HepG2 (cell line): ENCODE data around the gene VPS52. TPM values are rescaled to one million over a fixed set of nuclear protein-coding genes. Genes with fewer than 3 reads are reported as not detected.

Experiments used
- ARID5B ChIP-seq: IDR thresholded peaks from 2 replicates; pipeline ENCODE4 v1.4.0; 2020; ENCODE audit warnings: mild to moderate bottlenecking, missing genetic modification reagents
- CBX5 ChIP-seq: sonication (generic); formaldehyde crosslinking; IDR thresholded peaks from 2 replicates; pipeline ENCODE4 v1.4.0; 2020; ENCODE audit warnings: missing genetic modification reagents, borderline replicate concordance
- FOXA3 ChIP-seq: IDR thresholded peaks from 2 replicates; pipeline ENCODE4 v1.6.1; 2016; ENCODE audit warnings: missing genetic modification reagents, missing compliant biosample characterization
- NFE2 ChIP-seq: sonication (generic); formaldehyde crosslinking; IDR thresholded peaks from 2 replicates; pipeline ENCODE4 v1.4.0; 2020; ENCODE audit warnings: missing genetic modification reagents
- NFIC ChIP-seq: IDR thresholded peaks from 2 replicates; pipeline ENCODE4 v1.6.1; 2012; ENCODE audit warnings: mild to moderate bottlenecking, low read length, inconsistent platforms
- NR2F1 ChIP-seq, 2 experiments: fragments of 450-650 bp in 1 of 2; formaldehyde crosslinking in 1 of 2; IDR thresholded peaks; 2 replicates each; pipeline versions ENCODE4 v1.5.0 to v1.6.1; 2016 to 2020; ENCODE audit warnings: mild to moderate bottlenecking in 1 of 2, missing compliant biosample characterization in 1 of 2, missing genetic modification reagents in 1 of 2, moderate library complexity in 1 of 2
- PHF20 ChIP-seq: sonication (generic); formaldehyde crosslinking; IDR thresholded peaks from 2 replicates; pipeline ENCODE4 v1.5.0; 2020; ENCODE audit warnings: mild to moderate bottlenecking, missing genetic modification reagents
- POLR2AphosphoS2 ChIP-seq: IDR thresholded peaks from 2 replicates; pipeline ENCODE4 v1.6.1; 2011; ENCODE audit warnings: low read depth, low read length, improper control_type of control experiment
- SOX6 ChIP-seq, 2 experiments: fragments of 450-650 bp in 1 of 2; sonication (generic) in 1 of 2; formaldehyde crosslinking in 1 of 2; IDR thresholded peaks; 2 replicates each; pipeline versions ENCODE4 v1.4.0 to v1.6.1; 2017 to 2020; ENCODE audit warnings: antibody characterized with exemption in 1 of 2, mild to moderate bottlenecking in 1 of 2, missing genetic modification reagents in 1 of 2
- TBX2 ChIP-seq: sonication (generic); formaldehyde crosslinking; IDR thresholded peaks from 2 replicates; pipeline ENCODE4 v1.5.0; 2020; ENCODE audit warnings: missing genetic modification reagents, mild to moderate bottlenecking, borderline replicate concordance
- THAP8 ChIP-seq: sonication (generic); formaldehyde crosslinking; IDR thresholded peaks from 2 replicates; pipeline ENCODE4 v1.5.1; 2020; ENCODE audit warnings: missing genetic modification reagents, mild to moderate bottlenecking, borderline replicate concordance
- THYN1 ChIP-seq: sonication (generic); formaldehyde crosslinking; IDR thresholded peaks from 2 replicates; pipeline ENCODE4 v1.8.1; 2023; ENCODE audit warnings: low read depth, mild to moderate bottlenecking, moderate library complexity, missing genetic modification reagents, borderline replicate concordance
- ZNF207 ChIP-seq: fragments of 450-650 bp; IDR thresholded peaks from 2 replicates; pipeline ENCODE4 v1.6.1; 2016; ENCODE audit warnings: antibody characterized with exemption, borderline replicate concordance
- ZNF263 ChIP-seq: sonication (generic); formaldehyde crosslinking; IDR thresholded peaks from 2 replicates; pipeline ENCODE4 v1.4.0; 2020; ENCODE audit warnings: missing genetic modification reagents
- ZNF350 ChIP-seq: sonication (generic); formaldehyde crosslinking; IDR thresholded peaks from 2 replicates; pipeline ENCODE4 v1.4.0; 2020; ENCODE audit warnings: mild to moderate bottlenecking, low read depth, missing genetic modification reagents, borderline replicate concordance
- ZNF7 ChIP-seq: IDR thresholded peaks from 2 replicates; pipeline ENCODE4 v1.6.1; 2016; ENCODE audit warnings: missing biosample characterization, missing genetic modification reagents
- ZNF740 ChIP-seq: sonication (generic); formaldehyde crosslinking; IDR thresholded peaks from 2 replicates; pipeline ENCODE4 v1.4.0; 2020; ENCODE audit warnings: missing genetic modification reagents
- polyA plus RNA-seq, 8 experiments: library from polyadenylated mRNA; depleted of rRNA in 3 of 8; stranded (reverse) in 7 of 8; unstranded in 1 of 8; fragments of >200 nt; fragmentation: Illumina TruSeq in 4 of 8; extraction: Trizol in 4 of 8; gene quantifications; 2 replicates each; pipeline versions ENCODE4 v1.2.1 to v1.2.3, GENCODE V29; 2011 to 2016; ENCODE audit warnings: low read depth in 4 of 8, missing spikeins in 1 of 8, mixed read lengths in 1 of 8; ENCODE audit not compliant: insufficient read depth in 1 of 8
- total RNA-seq, 5 experiments: library from RNA; depleted of rRNA; stranded (reverse); fragments of >200 nt; fragmentation: Illumina TruSeq; extraction: Trizol; gene quantifications; 2 replicates each; pipeline ENCODE4 v1.2.3, GENCODE V29; 2016; ENCODE audit warnings: low read depth in 1 of 5
- TF ChIP-seq, protein P1 (sequence below): sonication (generic); formaldehyde crosslinking; IDR thresholded peaks from 2 replicates; pipeline ENCODE4 v1.8.1; 2023; ENCODE audit warnings: mild to moderate bottlenecking, missing genetic modification reagents
- TF ChIP-seq, protein P2 (sequence below): sonication (generic); formaldehyde crosslinking; IDR thresholded peaks from 2 replicates; pipeline ENCODE4 v1.4.0; 2020; ENCODE audit warnings: mild to moderate bottlenecking, missing genetic modification reagents

Gene VPS52
- total and polyA plus RNA-seq, 2 of the 13 experiments (the other 11 are each of a cell fraction or from before 2014, with no cell fraction given), result 48.9 to 85.5 TPM

- TF ChIP-seq NFIC (no peak), NR2F1 (CRISPR knock-in tag; IDR thresholded peaks at IDR 0.05) (peak in 1 of 2 experiments; percentile 66; a peak in 2 of 4 replicates), ZNF350 (CRISPR knock-in tag) (peak; percentile 81), ZNF207 (no peak), POLR2AphosphoS2 (peak; percentile 17; the same call in 1 of the 2 replicates), CBX5 (CRISPR knock-in tag) (no peak; the same call in 1 of the 2 replicates), ZNF740 (CRISPR knock-in tag) (no peak), PHF20 (CRISPR knock-in tag) (peak; percentile 77; the same call in 1 of the 2 replicates), NFE2 (CRISPR knock-in tag) (peak; percentile 71; the same call in 1 of the 2 replicates), THYN1 (CRISPR knock-in tag) (no peak; the same call in 1 of the 2 replicates), SOX6 (IDR thresholded peaks at IDR 0.05) (no peak), SOX6 (CRISPR knock-in tag; IDR thresholded peaks at IDR 0.05) (peak; percentile 81), FOXA3 (peak; percentile 38; the same call in 1 of the 2 replicates), ZNF7 (peak; percentile 25; the same call in 1 of the 2 replicates), TBX2 (CRISPR knock-in tag) (peak; percentile 83; the same call in 1 of the 2 replicates), THAP8 (CRISPR knock-in tag) (0 out of 2 replicates have a peak, but pooled peaks have one; percentile 45), ZNF263 (CRISPR knock-in tag) (no peak), ARID5B (CRISPR knock-in tag) (no peak)
- TF ChIP-seq, protein P1, sequence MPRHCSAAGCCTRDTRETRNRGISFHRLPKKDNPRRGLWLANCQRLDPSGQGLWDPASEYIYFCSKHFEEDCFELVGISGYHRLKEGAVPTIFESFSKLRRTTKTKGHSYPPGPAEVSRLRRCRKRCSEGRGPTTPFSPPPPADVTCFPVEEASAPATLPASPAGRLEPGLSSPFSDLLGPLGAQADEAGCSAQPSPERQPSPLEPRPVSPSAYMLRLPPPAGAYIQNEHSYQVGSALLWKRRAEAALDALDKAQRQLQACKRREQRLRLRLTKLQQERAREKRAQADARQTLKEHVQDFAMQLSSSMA (CRISPR knock-in tag), result 0 out of 2 replicates have a peak, but pooled peaks have one; percentile 56
- TF ChIP-seq, protein P2, sequence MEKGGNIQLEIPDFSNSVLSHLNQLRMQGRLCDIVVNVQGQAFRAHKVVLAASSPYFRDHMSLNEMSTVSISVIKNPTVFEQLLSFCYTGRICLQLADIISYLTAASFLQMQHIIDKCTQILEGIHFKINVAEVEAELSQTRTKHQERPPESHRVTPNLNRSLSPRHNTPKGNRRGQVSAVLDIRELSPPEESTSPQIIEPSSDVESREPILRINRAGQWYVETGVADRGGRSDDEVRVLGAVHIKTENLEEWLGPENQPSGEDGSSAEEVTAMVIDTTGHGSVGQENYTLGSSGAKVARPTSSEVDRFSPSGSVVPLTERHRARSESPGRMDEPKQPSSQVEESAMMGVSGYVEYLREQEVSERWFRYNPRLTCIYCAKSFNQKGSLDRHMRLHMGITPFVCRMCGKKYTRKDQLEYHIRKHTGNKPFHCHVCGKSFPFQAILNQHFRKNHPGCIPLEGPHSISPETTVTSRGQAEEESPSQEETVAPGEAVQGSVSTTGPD (CRISPR knock-in tag), result no peak
These were observed 22.5 kb downstream of the VPS52 start (continued) for GRCh38 chr6:33248932-33249731.
